ENCODE data around the gene SECISBP2.

The SECISBP2 gene

GRCh38 chr9:89365532-89365912 is 47.2 kb downstream of the SECISBP2 start:
- TF ChIP-seq CTCF (IDR thresholded peaks at IDR 0.05): no peak

GRCh38 chr9:89366711-89367110 is 48.4 kb downstream of the SECISBP2 start:
- TF ChIP-seq CTCF (IDR thresholded peaks at IDR 0.05): no peak

- no peak for TF ChIP-seq CTCF (IDR thresholded peaks at IDR 0.05)
Observed at GRCh38 chr9:89367281-89367680, 49.0 kb downstream of the SECISBP2 start.

- TF ChIP-seq CTCF (IDR thresholded peaks at IDR 0.05): no peak
Observed at GRCh38 chr9:89367726-89368437, 49.6 kb downstream of the SECISBP2 start.

- no peak for TF ChIP-seq CTCF (IDR thresholded peaks at IDR 0.05)
Observed at GRCh38 chr9:89368550-89368949, 50.2 kb downstream of the SECISBP2 start.

- TF ChIP-seq CTCF (IDR thresholded peaks at IDR 0.05): no peak
Observed at GRCh38 chr9:89368978-89369377, 50.7 kb downstream of the SECISBP2 start.

- TF ChIP-seq CTCF (IDR thresholded peaks at IDR 0.05): no peak
Observed at GRCh38 chr9:89370593-89370992, 52.3 kb downstream of the SECISBP2 start.
